ENCODE results near the gene C9orf153.

C9orf153 gene

DNA sequence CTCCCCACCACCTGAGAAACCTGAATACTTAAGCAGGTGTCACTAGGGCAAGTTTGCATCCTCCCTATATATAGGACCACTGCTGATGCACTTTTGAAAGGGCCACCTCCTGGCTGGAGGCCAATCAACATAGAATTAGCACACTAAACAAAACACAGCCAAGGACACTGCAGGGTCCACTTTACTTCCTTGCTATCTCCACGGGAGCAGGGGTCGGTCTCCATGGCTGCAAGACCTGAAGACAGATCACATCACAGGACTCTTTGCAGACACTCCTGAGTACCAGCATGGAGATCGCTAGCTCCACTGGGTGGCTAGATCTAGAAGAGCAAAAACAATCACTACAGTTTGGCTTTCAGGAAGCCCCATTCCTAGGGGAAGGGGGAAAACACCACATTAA, 72.3 kb downstream of the C9orf153 start:
- no peak for DNase-seq (ENCODE audit: low spot score)

DNA sequence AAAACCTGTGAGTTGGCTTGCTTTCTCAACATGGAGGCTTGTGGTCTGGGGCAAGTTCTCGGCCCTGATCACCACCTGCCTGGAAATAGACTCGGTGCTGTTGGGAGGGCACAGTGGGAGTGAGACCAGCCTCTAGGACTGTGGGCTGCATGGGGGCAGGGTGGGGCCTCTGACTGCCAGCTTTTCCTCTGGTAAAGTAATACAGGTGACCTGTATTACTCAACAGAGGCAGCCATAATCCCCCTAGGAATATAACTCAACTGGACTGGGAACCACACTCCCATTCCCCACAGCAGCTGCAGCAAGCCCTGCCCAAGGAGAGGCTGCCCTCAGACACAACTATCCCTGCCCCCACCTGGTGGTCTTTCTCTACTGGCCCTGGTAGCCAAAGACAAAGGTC, 72.8 kb downstream of the C9orf153 start:
- no peak for DNase-seq (ENCODE audit: low spot score)

DNA sequence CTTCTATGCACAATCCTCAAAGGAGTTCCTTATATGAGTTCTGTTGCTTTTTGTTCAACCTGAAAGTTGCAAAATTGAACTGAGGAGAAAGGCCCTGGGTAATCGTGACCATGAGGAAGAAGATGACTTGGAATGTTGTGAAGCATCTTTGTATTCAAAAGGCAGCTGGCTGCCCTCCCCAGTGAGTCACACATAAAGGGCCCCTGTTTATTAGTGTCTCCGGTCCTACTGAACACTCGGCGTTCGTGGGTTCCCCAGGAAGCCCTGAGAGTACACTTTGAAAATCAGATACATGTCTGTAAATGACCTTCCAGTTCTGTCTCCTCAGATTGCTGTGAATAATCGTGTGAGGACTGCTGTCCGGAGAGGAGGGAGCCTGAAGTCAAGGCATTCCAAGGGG, 73.6 kb downstream of the C9orf153 start:
- no peak for DNase-seq (ENCODE audit: low spot score)

DNA sequence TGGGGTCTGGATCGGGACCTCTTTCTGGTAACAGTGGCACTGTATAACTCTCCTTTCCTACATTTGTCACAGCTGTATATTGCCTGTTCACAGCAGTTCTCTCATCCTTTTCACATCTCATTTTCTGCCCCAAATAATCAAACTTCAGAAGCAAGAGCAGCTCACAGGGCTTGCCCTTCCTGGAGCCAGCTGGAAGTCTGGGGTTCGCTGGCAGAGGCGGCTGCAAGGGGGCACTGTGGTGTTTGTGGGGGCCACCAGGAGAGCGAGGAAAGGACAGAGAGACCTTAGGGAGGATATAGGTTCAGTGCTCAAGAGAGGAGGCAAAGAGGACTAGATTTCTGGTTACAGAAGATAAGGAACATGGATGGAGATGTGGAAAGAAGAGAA, 75.3 kb downstream of the C9orf153 start:
- DNase-seq (ENCODE audit: low spot score) = no peak

DNA sequence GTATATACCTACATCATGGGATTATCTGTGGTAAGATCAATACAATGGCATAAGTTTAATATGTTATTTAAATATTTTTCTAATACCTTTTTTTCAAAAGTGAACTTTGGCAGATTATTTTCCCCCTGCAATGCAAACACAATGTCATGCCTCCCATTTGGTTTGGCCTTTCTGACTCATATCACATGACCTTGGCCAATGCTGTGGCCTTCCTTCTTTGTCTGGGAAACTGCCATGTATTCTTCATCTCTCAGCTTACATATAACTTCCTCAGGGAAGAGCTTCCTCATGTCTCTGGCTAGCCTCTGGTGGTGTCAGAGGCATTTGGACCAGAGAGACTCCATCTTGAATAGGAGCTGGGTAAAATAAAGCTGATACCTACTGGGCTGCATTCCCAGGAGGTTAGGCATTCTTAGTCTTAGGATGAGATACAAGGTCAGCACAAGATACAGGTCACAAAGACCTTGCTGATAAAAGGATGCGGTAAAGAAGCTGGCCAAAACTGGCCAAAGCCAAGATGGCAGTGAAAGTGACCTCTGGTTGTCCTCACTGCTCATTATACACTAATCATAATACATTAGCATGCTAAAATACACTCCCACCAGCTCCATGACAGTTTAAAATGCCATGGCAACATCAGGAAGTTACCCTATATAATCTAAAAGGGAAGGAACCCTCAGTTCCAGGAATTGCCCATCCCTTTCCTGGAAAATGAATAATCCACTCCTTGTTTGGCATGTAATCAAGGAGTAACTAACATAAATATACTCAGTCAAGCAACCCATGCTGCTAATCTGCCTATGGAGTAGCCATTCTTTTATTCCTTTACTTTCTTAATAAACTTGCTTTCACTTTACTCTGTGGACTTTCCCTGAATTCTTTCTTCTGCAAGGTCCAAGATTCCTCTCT, 76.0 kb downstream of the C9orf153 start:
- DNase-seq (ENCODE audit: low spot score) = no peak

DNA sequence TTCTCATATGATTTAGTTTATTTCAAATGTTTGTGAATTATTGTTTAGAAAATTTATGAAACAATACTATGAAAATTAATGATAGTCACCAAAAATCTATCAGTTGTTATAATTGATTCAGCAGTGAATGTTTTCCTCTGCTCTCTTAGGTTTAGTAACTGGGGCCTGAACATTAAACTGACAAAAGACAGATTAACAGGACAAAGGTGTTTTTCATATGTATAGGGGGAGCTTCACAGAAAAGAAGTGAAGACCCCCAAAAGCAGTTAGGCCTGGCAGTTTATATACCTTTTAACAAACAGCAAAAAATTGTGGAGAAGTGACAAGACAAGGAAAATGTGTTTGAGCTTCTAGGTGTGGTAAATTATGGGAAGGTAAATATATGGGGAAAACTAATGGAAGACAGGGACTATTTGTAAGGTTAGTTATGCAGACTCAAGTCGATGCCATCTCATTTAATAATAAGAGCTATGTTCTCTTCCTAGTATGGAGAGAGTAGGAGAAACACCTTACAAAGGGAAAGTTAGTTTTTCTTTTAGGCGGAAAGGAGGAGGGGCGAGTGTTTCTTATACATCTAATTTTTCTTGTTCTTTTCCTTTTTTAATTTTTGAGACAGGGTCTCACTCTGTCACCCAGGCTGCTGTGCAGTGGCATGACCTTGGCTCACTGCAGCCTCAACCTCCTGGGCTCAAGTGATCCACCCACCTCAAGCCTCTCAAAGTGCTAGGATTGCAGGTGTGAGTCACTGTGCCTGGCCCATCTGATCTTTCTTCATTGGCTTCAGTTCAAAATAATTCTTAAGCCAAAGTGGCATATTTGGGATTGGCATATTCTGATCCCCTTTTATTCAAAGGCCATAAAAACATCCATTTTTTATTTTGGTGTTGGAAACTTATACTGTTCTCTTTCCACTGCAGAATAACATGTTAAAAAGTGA, 77.8 kb downstream of the C9orf153 start:
- DNase-seq (ENCODE audit: low spot score) = no peak

DNA sequence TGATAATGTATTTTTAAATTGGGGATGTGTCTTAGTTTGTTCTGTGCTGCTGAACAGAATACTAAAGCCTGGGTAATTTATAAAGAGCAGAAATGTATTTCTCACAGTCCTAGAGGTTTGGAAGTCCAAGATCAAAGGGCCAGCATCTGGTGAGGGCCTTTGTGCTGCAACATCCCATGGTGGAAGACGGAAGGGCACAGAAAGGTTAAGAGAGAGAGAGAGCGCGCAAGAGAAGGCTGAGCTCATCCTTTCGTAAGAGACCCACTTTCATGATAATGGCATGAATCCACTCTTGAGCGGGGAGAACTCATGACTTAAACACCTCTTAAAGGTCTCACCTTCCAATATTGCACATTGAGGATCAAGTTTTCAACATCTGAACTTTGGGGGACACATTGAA, 81.0 kb downstream of the C9orf153 start:
- DNase-seq (ENCODE audit: low spot score) = no peak

DNA sequence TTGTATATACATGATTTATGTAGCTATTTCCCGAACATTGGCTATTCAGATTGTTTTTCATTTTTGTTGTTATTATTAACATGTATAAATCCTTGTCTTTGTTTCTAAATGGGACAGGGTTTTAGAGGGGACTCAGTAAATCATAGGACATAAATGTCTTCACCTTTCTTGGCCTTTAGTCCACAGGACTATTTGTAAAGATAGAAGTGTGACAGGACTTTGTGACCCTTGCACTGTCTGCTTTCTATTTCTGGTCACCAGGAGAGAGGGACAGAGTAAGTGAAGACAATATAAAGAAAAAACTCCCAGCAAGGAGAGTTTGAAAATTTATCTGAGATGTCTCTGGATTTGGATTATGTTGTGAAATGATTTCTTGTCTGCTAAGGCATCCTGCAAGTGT, 81.5 kb downstream of the C9orf153 start:
- no peak for DNase-seq (ENCODE audit: low spot score)

DNA sequence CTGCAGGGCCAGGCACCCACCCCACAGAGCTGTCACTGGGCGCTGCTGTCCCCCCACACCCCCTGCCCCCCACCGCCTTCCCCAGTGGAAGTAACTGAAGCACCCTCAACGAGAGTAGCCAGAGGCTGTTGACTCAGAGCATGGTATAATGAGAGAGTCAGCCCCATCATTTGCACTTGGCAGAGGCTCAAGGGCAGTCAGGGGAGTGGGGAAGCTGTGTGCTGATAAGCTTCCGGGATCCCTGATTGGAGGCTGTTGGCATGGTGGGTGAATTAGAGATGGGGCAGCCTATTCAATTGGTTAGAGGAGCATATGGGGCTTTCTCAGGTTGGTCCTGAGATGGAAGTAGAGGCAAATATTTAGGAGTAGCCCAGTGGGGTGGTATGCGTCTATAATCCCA, 83.0 kb downstream of the C9orf153 start:
- no peak for DNase-seq (ENCODE audit: low spot score)

DNA sequence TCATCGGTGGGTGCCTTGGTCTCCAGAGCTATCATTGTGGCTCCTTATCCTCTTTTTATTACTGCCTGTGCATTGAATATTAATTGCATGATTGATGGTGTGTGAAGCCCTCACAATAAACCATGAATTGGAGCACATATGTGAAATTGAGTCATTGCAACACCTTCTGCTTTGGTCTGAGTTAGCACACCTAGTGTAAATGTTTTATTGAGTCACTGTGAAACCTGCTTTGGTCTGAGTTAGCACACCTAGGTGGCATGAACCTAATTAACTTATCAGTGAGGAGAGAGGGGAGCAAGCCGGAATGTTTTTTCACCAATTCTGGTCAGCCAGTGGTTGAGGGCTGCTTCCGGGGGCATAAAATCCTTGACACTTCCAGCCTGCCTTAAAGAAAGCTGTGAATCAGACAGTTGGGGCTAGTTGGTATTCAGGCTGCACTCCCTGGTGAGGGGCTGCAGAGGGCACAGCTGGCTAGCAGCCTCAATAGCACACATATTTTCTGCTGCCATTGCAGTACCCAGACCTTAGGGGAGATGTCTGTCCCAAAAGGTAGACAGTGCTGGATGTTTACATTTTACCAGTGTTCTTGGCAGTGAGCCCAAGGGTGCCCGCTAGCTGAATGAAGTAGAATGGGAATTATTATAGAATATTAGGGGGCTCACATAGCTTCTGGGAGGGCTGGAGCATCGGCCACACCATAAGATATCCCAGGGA, 83.6 kb downstream of the C9orf153 start:
- no peak for DNase-seq (ENCODE audit: low spot score)

DNA sequence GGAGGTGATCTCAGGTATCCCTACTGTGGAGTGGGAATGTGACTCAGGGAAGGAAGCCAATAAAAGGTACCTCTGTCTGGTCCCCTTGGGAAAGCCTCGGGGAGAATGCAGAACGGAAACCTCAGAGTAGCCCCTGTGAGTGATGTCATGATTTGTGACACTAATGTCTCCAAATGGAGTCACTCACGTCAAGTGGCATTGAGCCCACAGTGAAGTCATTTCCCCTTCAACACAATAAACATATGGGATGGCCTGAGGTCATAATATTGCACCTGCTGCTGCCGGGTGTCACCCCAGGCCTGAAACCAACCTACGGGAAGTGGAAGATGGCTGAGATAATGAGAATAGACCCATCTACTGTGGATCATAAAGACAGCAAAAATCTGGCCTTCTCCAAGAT, 84.2 kb downstream of the C9orf153 start:
- no peak for DNase-seq (ENCODE audit: low spot score)
